Spleen (tissue), 7 donors: ENCODE data around the gene SOD2.
"Not testable (repeated sequence)": the region's sequence is repeated elsewhere in the genome, so short reads cannot be mapped to it uniquely, and the experiment has no call there.

Source experiments
- CTCF ChIP-seq, 11 experiments: fragments of 200-600 bp in 7 of 11; fragments of 450-650 bp in 4 of 11; sonication (generic) in 4 of 11; IDR thresholded peaks in 8 of 11; conservative IDR thresholded peaks in 3 of 11; 1 replicate in 7 of 11; 2 replicates in 4 of 11; pipeline versions ENCODE4 v1.4.0 to v1.8.0; 2016 to 2021; ENCODE audit warnings: antibody characterized with exemption in 11 of 11, inconsistent platforms in 4 of 11, mild to moderate bottlenecking in 1 of 11
- POLR2A ChIP-seq, 3 donors: fragments of 450-650 bp; IDR thresholded peaks; one replicate each; pipeline ENCODE4 v1.5.1; 2017; ENCODE audit warnings: antibody characterized with exemption in 3 of 3, mild to moderate bottlenecking in 1 of 3
- POLR2AphosphoS5 ChIP-seq, 3 donors: sonication (generic); formaldehyde crosslinking; IDR thresholded peaks; one replicate each; pipeline ENCODE4 v1.5.1; 2017; ENCODE audit warnings: antibody characterized with exemption in 3 of 3
- donor health status: DM: no; HTN: no; CAD: no; lungs with moderate emphysema.
- donor health status: DM: no; HTN: no; CAD: no.
- donor health status: DM: no; HTN: no; CAD: no.

GRCh38 chr6:159733395-159733794 lies 40.4 kb upstream of the SOD2 start:
- TF ChIP-seq CTCF (IDR thresholded peaks at IDR 0.05 in 8 of 11, conservative IDR thresholded peaks at IDR 0.05 in 3 of 11); POLR2A (IDR thresholded peaks at IDR 0.05); POLR2AphosphoS5 (IDR thresholded peaks at IDR 0.05): not testable (repeated sequence)
